ENCODE results near the gene MAP1LC3B.

Gene MAP1LC3B

DNA sequence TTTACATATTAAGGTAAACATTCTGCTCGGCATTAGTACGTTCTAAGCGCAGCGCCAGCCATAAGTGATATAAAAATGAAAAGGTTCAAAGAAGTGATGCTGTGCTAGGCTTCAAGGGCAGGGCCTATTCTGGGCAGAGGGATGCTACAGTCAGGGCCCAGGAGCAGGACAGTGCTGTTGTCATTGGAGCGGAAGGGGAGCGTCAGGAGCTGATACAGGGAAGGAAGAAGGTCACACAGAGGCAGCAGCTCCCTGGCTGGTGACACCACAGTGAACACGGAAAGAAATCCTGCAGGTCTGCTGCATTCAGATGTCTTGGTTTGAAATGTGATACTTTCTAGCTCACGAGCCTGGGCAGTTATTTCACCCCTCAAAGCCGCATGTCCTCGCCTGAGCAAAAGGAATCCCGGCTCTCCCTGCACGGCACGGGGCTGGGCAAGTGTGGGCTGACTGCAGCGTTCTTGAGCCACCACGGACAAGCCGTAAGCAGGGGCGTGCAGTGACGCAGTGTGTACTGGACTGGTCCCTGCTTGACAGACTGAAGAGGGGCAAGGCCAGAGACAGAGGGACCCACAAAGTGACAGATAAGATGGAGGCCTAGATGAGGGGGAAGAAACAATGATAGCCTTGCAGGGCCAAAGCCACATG lies 59.6 kb downstream of the MAP1LC3B start:
- ChIA-PET POLR2A (no interaction called here), CTCF (interaction anchor here (1.8 kb wide), 1 partner anchor 11 kb away, joined by 9 read pairs; no protein-coding TSS in a partner anchor)
- TF ChIP-seq TARDBP (IDR thresholded peaks at IDR 0.05) (no peak), L3MBTL2 (conservative IDR thresholded peaks at IDR 0.05) (no peak), HDGF (IDR thresholded peaks at IDR 0.05; ENCODE audit: borderline replicate concordance) (no peak), ARNT (IDR thresholded peaks at IDR 0.05) (no peak), FOXA1 (IDR thresholded peaks at IDR 0.05) (no peak), ZNF384 (IDR thresholded peaks at IDR 0.05) (no peak), BHLHE40 (IDR thresholded peaks at IDR 0.05; ENCODE audit: borderline replicate concordance) (no peak), NFRKB (IDR thresholded peaks at IDR 0.05) (no peak), LEF1 (IDR thresholded peaks at IDR 0.05; ENCODE audit: borderline replicate concordance) (no peak), SUZ12 (IDR thresholded peaks at IDR 0.05) (no peak), SP1 (IDR thresholded peaks at IDR 0.05) (no peak), FOXK2 (IDR thresholded peaks at IDR 0.05) (no peak)
- DNase-seq (ENCODE audit: extremely low spot score), result no peak

GRCh38 chr16:87453326-87453725 lies 61.2 kb downstream of the MAP1LC3B start:
- CTCF ChIA-PET, result no interaction called here

More at GRCh38 chr16:87453326-87453725, 61.2 kb downstream of the MAP1LC3B start:
- DNase-seq (ENCODE audit: extremely low spot score), result no peak
- no peak for TF ChIP-seq TARDBP (IDR thresholded peaks at IDR 0.05)
- TF ChIP-seq NFRKB (IDR thresholded peaks at IDR 0.05), result no peak
- no peak for TF ChIP-seq ZNF384 (IDR thresholded peaks at IDR 0.05)
- no peak for TF ChIP-seq FOXM1 (IDR thresholded peaks at IDR 0.05; ENCODE audit: borderline replicate concordance)
- TF ChIP-seq L3MBTL2 (conservative IDR thresholded peaks at IDR 0.05), result no peak
- no peak for TF ChIP-seq ELF4 (IDR thresholded peaks at IDR 0.05)
- TF ChIP-seq SUZ12 (IDR thresholded peaks at IDR 0.05), result no peak
- no peak for TF ChIP-seq CTBP1 (IDR thresholded peaks at IDR 0.05; ENCODE audit: borderline replicate concordance)
- TF ChIP-seq BHLHE40 (IDR thresholded peaks at IDR 0.05; ENCODE audit: borderline replicate concordance), result no peak
- TF ChIP-seq FOXK2 (IDR thresholded peaks at IDR 0.05), result no peak
- POLR2A ChIA-PET, result no interaction called here
